DND-41 (cell line): ENCODE measurements around the gene URM1.

Source experiments
- EZH2 ChIP-seq: IDR thresholded peaks from 3 replicates; pipeline ENCODE4 v1.6.1; 2012; ENCODE audit warnings: borderline replicate concordance, low read depth, mild to moderate bottlenecking, moderate library complexity, low read length, inconsistent platforms; ENCODE audit not compliant: severe bottlenecking
- TF ChIP-seq, protein P1 (sequence below): IDR thresholded peaks from 2 replicates; pipeline ENCODE4 v1.5.1; 2012; ENCODE audit warnings: borderline replicate concordance, low read length, moderate library complexity, mild to moderate bottlenecking; ENCODE audit not compliant: poor library complexity, severe bottlenecking; ENCODE audit errors: extremely low read depth

DNA sequence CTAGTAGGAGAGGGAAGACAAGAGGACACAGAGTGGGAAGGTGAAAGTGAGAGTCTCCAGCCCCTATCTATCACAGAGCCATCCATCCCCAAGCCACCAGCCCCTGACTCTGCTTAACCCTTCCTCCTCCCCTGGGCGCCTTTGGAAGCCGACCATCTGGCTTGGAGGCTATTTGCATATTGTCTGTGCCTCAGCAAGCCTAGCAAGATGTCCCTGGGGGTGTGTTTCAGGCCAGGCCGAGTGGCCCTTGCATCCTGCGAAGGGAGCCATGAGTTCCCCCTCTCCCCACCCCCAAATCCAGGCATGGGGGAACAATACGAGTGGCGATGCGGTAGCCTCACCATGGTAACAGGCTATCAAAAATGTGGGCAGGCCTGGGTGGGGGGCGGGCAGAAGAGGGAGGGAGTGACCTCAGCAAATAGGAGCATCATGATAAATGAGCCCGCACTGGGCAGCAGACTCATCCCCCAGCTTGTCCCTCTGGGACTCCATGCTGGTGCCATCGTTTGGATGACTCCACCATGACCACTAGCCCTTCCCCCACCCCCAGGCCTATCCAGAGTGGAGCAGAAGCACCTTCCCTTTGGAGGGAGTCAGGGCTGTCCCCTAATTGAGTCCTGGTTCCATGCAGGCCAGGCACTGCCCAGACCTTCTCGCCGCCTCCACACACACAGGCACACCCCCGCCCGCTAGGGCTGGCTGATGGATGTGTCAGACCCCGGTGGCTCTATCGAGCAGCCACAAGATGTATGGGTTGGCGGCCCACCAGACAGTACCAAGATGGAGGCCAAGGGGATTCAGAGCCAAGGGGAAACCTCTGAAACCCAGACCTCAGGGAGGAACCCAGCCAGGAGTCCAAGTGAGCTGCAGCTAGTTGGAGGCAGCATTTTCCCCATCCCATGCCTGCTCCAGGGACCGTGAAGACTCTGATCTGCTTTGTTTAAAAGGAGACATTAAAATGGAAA is 14.6 kb downstream of the URM1 start:
- TF ChIP-seq, protein P1, sequence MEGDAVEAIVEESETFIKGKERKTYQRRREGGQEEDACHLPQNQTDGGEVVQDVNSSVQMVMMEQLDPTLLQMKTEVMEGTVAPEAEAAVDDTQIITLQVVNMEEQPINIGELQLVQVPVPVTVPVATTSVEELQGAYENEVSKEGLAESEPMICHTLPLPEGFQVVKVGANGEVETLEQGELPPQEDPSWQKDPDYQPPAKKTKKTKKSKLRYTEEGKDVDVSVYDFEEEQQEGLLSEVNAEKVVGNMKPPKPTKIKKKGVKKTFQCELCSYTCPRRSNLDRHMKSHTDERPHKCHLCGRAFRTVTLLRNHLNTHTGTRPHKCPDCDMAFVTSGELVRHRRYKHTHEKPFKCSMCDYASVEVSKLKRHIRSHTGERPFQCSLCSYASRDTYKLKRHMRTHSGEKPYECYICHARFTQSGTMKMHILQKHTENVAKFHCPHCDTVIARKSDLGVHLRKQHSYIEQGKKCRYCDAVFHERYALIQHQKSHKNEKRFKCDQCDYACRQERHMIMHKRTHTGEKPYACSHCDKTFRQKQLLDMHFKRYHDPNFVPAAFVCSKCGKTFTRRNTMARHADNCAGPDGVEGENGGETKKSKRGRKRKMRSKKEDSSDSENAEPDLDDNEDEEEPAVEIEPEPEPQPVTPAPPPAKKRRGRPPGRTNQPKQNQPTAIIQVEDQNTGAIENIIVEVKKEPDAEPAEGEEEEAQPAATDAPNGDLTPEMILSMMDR = no peak
- TF ChIP-seq EZH2 = no peak
